ENCODE results near the gene ZNF862.
A peak's percentile ranks its signal among the peaks of the same experiment; 100 is the strongest.

Gene ZNF862

DNA sequence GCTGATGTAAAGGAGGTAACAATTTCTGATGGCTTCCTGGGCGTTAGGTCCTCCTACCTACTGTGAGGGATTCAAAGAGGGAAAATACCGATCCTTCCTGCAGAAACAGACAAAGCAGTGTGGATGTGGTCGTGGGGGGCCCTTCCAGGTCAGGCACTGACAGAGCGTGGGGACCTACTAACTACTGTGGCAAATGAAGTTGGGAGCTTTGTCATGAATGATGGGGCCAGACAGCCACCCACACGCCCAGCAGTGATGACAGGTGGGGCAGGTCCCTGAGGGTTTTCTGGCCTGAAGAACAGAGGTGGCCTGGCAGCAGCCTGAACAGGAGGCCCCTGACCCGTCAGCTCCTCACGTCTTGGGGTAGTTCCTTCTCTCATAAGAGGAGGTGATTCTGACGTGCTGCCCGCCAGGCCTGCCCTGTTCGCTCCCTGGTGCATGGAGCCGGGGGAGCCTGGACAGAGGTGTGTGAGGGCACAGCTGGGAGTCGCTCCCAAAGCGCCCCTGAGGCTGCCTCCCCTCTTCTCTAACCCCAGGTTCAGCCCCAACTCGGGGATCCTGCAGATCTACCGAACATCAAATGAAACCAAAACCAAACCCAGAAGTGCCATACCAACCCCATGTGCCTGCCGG is 39.8 kb downstream of the ZNF862 start:
- no peak overlapping the region for H2BK15ac ChIP-seq (ENCODE audit: low read length)
- no peak overlapping the region for H3K9ac ChIP-seq (ENCODE audit: low read depth, low read length, poor library complexity)
- H3K36me3 ChIP-seq (replicated peaks in 1 of 2; ENCODE audit: control insufficient read depth in 2 of 2, insufficient read depth in 2 of 2, low read length in 2 of 2): peaks cover 2 to 19% of the 10 kb centered on the region in 2 donors
- no peak overlapping the region for H2BK5ac ChIP-seq (ENCODE audit: low read length)
- no peak overlapping the region for H3K4me2 ChIP-seq (ENCODE audit: insufficient read depth, low read length, poor library complexity, severe bottlenecking)
- H2BK120ac ChIP-seq (ENCODE audit: low read depth, low read length): no peak overlapping the region
- no peak overlapping the region for H3K23ac ChIP-seq (ENCODE audit: low read depth, low read length, poor library complexity)
- no CpG with 5 or more reads among the region's 16 CpGs for WGBS, 2 donors (ENCODE audit: extremely low coverage in 2 of 2, insufficient read length in 2 of 2, insufficient replicate concordance in 1 of 2)
- H3K9me3 ChIP-seq (replicated peaks in 1 of 2; ENCODE audit: control insufficient read depth in 2 of 2, insufficient read depth in 1 of 2, low read depth in 1 of 2, low read length in 2 of 2): no peaks in the 10 kb centered on the region
- H3K4me1 ChIP-seq (ENCODE audit: control insufficient read depth in 2 of 2, insufficient read depth in 1 of 2, low read depth in 1 of 2, low read length in 2 of 2): peaks cover 5 to 7% of the 10 kb centered on the region in 2 donors
- no peak overlapping the region for H2AFZ ChIP-seq (ENCODE audit: low read length)
- peaks cover 4% of the 10 kb centered on the region for H3K79me1 ChIP-seq (ENCODE audit: low read depth, low read length)
- H3K18ac ChIP-seq (ENCODE audit: low read length): no peak overlapping the region
- peaks cover 0 to 3% (median 0%) of the 10 kb centered on the region in 3 experiments for H3K27me3 ChIP-seq (ENCODE audit: control insufficient read depth in 3 of 3, insufficient read depth in 3 of 3, low read depth in 1 of 3, low read length in 3 of 3)
- no peak overlapping the region for H4K8ac ChIP-seq (ENCODE audit: low read depth, low read length)
- H3K4ac ChIP-seq (ENCODE audit: low read length): no peak overlapping the region
- H2BK12ac ChIP-seq (ENCODE audit: low read length): no peak overlapping the region
- no peak overlapping the region for H2AK5ac ChIP-seq (ENCODE audit: low read depth, low read length)
- no peak overlapping the region for H3K27ac ChIP-seq (replicated peaks; ENCODE audit: low read length)
- peak overlapping the region; percentile 82 for H3K14ac ChIP-seq (ENCODE audit: low read length)
- DNase-seq (ENCODE audit: low spot score): no peak
- peak overlapping the region; percentile 85 for H4K91ac ChIP-seq (ENCODE audit: low read depth, low read length, poor library complexity)
- no peak overlapping the region for H3K4me3 ChIP-seq (ENCODE audit: low read length in 2 of 2)

DNA sequence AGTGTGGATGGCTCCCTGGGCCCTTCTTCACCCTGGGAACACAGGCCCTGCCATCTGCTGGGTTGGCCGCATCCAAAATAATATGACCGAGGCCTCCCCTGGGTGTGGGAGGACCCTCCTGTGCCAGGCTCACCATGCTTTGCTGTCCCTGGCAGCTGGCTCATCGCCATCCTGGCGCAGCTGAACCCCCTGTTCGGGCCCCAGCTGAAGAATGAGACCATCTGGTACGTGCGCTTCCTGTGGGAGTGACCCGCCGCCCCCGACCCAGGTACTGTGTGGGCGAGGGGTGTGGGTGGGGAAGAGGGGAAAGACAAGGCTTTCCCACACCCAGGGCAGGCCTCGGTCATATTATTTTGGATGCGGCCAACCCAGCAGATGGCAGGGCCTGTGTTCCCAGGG is 40.3 kb downstream of the ZNF862 start:
- H2BK5ac ChIP-seq (ENCODE audit: low read length): no peak overlapping the region
- DNase-seq (ENCODE audit: low spot score): no peak
- peaks cover 5 to 7% of the 10 kb centered on the region in 2 donors for H3K4me1 ChIP-seq (ENCODE audit: control insufficient read depth in 2 of 2, insufficient read depth in 1 of 2, low read depth in 1 of 2, low read length in 2 of 2)
- no peak overlapping the region for H2AK5ac ChIP-seq (ENCODE audit: low read depth, low read length)
- no peak overlapping the region for H3K23ac ChIP-seq (ENCODE audit: low read depth, low read length, poor library complexity)
- H3K14ac ChIP-seq (ENCODE audit: low read length): no peak overlapping the region
- H3K9me3 ChIP-seq (replicated peaks in 1 of 2; ENCODE audit: control insufficient read depth in 2 of 2, insufficient read depth in 1 of 2, low read depth in 1 of 2, low read length in 2 of 2): no peaks in the 10 kb centered on the region
- H3K4me2 ChIP-seq (ENCODE audit: insufficient read depth, low read length, poor library complexity, severe bottlenecking): no peak overlapping the region
- no peak overlapping the region for H2BK12ac ChIP-seq (ENCODE audit: low read length)
- no peak overlapping the region for H4K8ac ChIP-seq (ENCODE audit: low read depth, low read length)
- H3K27ac ChIP-seq (replicated peaks; ENCODE audit: low read length): no peak overlapping the region
- no peak overlapping the region for H3K4ac ChIP-seq (ENCODE audit: low read length)
- no CpG with 5 or more reads among the region's 13 CpGs for WGBS, 2 donors (ENCODE audit: extremely low coverage in 2 of 2, insufficient read length in 2 of 2, insufficient replicate concordance in 1 of 2)
- H3K79me1 ChIP-seq (ENCODE audit: low read depth, low read length): peaks cover 4% of the 10 kb centered on the region
- peaks cover 0 to 3% (median 0%) of the 10 kb centered on the region in 3 experiments for H3K27me3 ChIP-seq (ENCODE audit: control insufficient read depth in 3 of 3, insufficient read depth in 3 of 3, low read depth in 1 of 3, low read length in 3 of 3)
- H2BK15ac ChIP-seq (ENCODE audit: low read length): no peak overlapping the region
- H2BK120ac ChIP-seq (ENCODE audit: low read depth, low read length): no peak overlapping the region
- H4K91ac ChIP-seq (ENCODE audit: low read depth, low read length, poor library complexity): no peak overlapping the region
- no peak overlapping the region for H2AFZ ChIP-seq (ENCODE audit: low read length)
- no peak overlapping the region for H3K4me3 ChIP-seq (ENCODE audit: low read length in 2 of 2)
- peaks cover 2 to 19% of the 10 kb centered on the region in 2 donors for H3K36me3 ChIP-seq (replicated peaks in 1 of 2; ENCODE audit: control insufficient read depth in 2 of 2, insufficient read depth in 2 of 2, low read length in 2 of 2)
- H3K9ac ChIP-seq (ENCODE audit: low read depth, low read length, poor library complexity): no peak overlapping the region
- no peak overlapping the region for H3K18ac ChIP-seq (ENCODE audit: low read length)

DNA sequence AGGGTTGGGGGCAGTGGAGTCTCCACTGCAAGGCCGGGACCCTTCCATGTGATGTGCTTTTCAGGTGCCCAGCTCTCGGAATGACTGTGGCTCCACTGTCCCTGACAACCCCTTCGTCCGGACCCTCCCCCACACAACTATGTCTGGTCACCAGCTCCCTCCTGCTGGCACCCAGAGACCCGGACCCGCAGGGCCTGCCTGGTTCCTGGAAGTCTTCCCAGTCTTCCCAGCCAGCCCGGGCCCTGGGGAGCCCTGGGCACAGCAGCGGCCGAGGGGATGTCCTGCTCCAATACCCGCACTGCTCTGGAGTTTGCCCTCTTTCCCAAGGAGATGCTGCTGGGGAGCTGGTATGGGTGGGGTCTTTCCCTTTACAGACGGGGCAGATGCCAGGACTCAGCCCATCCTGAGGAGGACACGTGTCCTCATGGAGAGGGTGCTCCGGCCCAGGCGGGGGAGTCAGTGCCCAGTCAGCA is 41.1 kb downstream of the ZNF862 start:
- no CpG with 5 or more reads among the region's 14 CpGs for WGBS, 2 donors (ENCODE audit: extremely low coverage in 2 of 2, insufficient read length in 2 of 2, insufficient replicate concordance in 1 of 2)
- H3K18ac ChIP-seq (ENCODE audit: low read length): no peak overlapping the region
- H3K79me1 ChIP-seq (ENCODE audit: low read depth, low read length): peaks cover 2% of the 10 kb centered on the region
- H3K23ac ChIP-seq (ENCODE audit: low read depth, low read length, poor library complexity): no peak overlapping the region
- H3K27ac ChIP-seq (replicated peaks; ENCODE audit: low read length): no peak overlapping the region
- no peak overlapping the region for H3K9ac ChIP-seq (ENCODE audit: low read depth, low read length, poor library complexity)
- no peak overlapping the region for H3K4me3 ChIP-seq (ENCODE audit: low read length in 2 of 2)
- H3K4ac ChIP-seq (ENCODE audit: low read length): no peak overlapping the region
- H2BK120ac ChIP-seq (ENCODE audit: low read depth, low read length): no peak overlapping the region
- no peak overlapping the region for H2BK5ac ChIP-seq (ENCODE audit: low read length)
- H2AK5ac ChIP-seq (ENCODE audit: low read depth, low read length): no peak overlapping the region
- H3K27me3 ChIP-seq (ENCODE audit: control insufficient read depth in 3 of 3, insufficient read depth in 3 of 3, low read depth in 1 of 3, low read length in 3 of 3): peaks cover 0 to 2% (median 0%) of the 10 kb centered on the region in 3 experiments
- H3K4me2 ChIP-seq (ENCODE audit: insufficient read depth, low read length, poor library complexity, severe bottlenecking): no peak overlapping the region
- no peak overlapping the region for H4K8ac ChIP-seq (ENCODE audit: low read depth, low read length)
- H3K9me3 ChIP-seq (replicated peaks in 1 of 2; ENCODE audit: control insufficient read depth in 2 of 2, insufficient read depth in 1 of 2, low read depth in 1 of 2, low read length in 2 of 2): no peaks in the 10 kb centered on the region
- no peak for DNase-seq (ENCODE audit: low spot score)
- H3K14ac ChIP-seq (ENCODE audit: low read length): no peak overlapping the region
- peaks cover 6% of the 10 kb centered on the region in 2 donors for H3K4me1 ChIP-seq (ENCODE audit: control insufficient read depth in 2 of 2, insufficient read depth in 1 of 2, low read depth in 1 of 2, low read length in 2 of 2)
- no peak overlapping the region for H2AFZ ChIP-seq (ENCODE audit: low read length)
- no peak overlapping the region for H2BK15ac ChIP-seq (ENCODE audit: low read length)
- peaks cover 2 to 19% of the 10 kb centered on the region in 2 donors for H3K36me3 ChIP-seq (replicated peaks in 1 of 2; ENCODE audit: control insufficient read depth in 2 of 2, insufficient read depth in 2 of 2, low read length in 2 of 2)
- H2BK12ac ChIP-seq (ENCODE audit: low read length): no peak overlapping the region
- H4K91ac ChIP-seq (ENCODE audit: low read depth, low read length, poor library complexity): no peak overlapping the region

DNA sequence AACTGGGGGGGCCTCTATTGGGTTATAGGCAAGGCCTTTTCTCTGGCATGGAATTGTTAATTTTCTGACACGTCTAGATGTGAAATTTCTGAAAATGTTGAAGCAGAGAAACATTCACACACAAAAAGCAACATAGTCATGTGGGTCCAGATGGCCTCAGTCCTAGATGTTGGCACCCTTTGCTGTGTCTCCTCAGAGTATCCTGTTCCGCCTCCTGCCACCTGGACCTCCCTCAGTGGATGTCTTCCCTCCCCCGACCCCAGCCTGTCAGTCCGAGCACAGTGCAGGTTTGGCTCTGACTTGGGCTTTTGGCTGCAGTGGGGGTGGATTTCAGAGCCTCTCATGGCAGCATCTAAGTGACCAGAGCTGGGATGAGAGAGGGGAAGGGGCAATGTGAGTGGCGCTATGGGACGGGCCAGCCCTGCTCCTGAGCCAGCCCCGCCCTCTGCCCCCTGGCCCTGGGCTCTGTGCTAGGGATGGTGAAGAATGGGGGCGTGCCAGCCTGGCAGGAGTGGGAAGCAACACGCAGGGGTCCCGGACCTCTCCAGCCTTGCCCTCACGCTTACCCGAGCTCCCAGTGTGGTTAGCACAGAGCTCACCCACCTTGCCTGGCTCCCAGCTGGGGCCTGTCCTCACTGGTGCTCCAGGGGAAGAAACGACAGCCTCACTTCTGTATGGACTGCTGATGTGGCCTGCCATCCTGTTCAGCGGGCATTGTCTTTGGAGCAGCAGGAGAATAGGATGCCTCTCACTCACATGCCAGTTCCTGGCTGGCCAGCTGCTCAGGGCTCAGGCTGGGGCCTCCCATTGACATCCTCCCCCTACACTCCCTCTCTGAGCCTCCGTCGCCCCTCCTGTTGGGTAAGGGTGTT is 41.8 kb downstream of the ZNF862 start:
- H3K9ac ChIP-seq (ENCODE audit: low read depth, low read length, poor library complexity): peak overlapping the region; percentile 38
- H3K4me2 ChIP-seq (ENCODE audit: insufficient read depth, low read length, poor library complexity, severe bottlenecking): no peak overlapping the region
- no peak overlapping the region for H3K4me3 ChIP-seq (ENCODE audit: low read length in 2 of 2)
- no peak overlapping the region for H4K8ac ChIP-seq (ENCODE audit: low read depth, low read length)
- H3K27ac ChIP-seq (replicated peaks; ENCODE audit: low read length): no peak overlapping the region
- no peak overlapping the region for H4K91ac ChIP-seq (ENCODE audit: low read depth, low read length, poor library complexity)
- no peak overlapping the region for H2BK5ac ChIP-seq (ENCODE audit: low read length)
- no peaks in the 10 kb centered on the region for H3K27me3 ChIP-seq (ENCODE audit: control insufficient read depth in 3 of 3, insufficient read depth in 3 of 3, low read depth in 1 of 3, low read length in 3 of 3)
- no peak overlapping the region for H2BK12ac ChIP-seq (ENCODE audit: low read length)
- no peak overlapping the region for H2AK5ac ChIP-seq (ENCODE audit: low read depth, low read length)
- H3K4ac ChIP-seq (ENCODE audit: low read length): no peak overlapping the region
- peaks cover 2 to 19% of the 10 kb centered on the region in 2 donors for H3K36me3 ChIP-seq (replicated peaks in 1 of 2; ENCODE audit: control insufficient read depth in 2 of 2, insufficient read depth in 2 of 2, low read length in 2 of 2)
- no CpG with 5 or more reads among the region's 16 CpGs for WGBS, 2 donors (ENCODE audit: extremely low coverage in 2 of 2, insufficient read length in 2 of 2, insufficient replicate concordance in 1 of 2)
- H3K4me1 ChIP-seq (ENCODE audit: control insufficient read depth in 2 of 2, insufficient read depth in 1 of 2, low read depth in 1 of 2, low read length in 2 of 2): peaks cover 2 to 4% of the 10 kb centered on the region in 2 donors
- H3K23ac ChIP-seq (ENCODE audit: low read depth, low read length, poor library complexity): peak overlapping the region; percentile 89
- no peak for DNase-seq (ENCODE audit: low spot score)
- H2BK15ac ChIP-seq (ENCODE audit: low read length): no peak overlapping the region
- peaks cover 2% of the 10 kb centered on the region for H3K79me1 ChIP-seq (ENCODE audit: low read depth, low read length)
- no peak overlapping the region for H2BK120ac ChIP-seq (ENCODE audit: low read depth, low read length)
- no peaks in the 10 kb centered on the region for H3K9me3 ChIP-seq (replicated peaks in 1 of 2; ENCODE audit: control insufficient read depth in 2 of 2, insufficient read depth in 1 of 2, low read depth in 1 of 2, low read length in 2 of 2)
- no peak overlapping the region for H2AFZ ChIP-seq (ENCODE audit: low read length)
- H3K18ac ChIP-seq (ENCODE audit: low read length): no peak overlapping the region
- no peak overlapping the region for H3K14ac ChIP-seq (ENCODE audit: low read length)
